H9 (cell line): ENCODE results near the gene ME3. TPM values are rescaled to one million over a fixed set of nuclear protein-coding genes. Genes with fewer than 3 reads are reported as not detected.

Experiments
- DNase-seq: peaks from one replicate; pipeline ENCODE4 v3.0.0-alpha.2; 2017
- H2AFZ ChIP-seq: one replicate; pipeline ENCODE4 v1.6.1; 2013; ENCODE audit warnings: mild to moderate bottlenecking, low read length, control low read depth, moderate library complexity
- H2AK5ac ChIP-seq: 2 replicates; pipeline ENCODE4 v1.6.1; 2013; ENCODE audit warnings: low read length, control low read depth, mixed read lengths; ENCODE audit not compliant: insufficient read length
- H2BK120ac ChIP-seq: one replicate; pipeline ENCODE4 v1.6.1; 2013; ENCODE audit warnings: low read depth, mild to moderate bottlenecking, low read length, control low read depth, inconsistent platforms; ENCODE audit not compliant: poor library complexity, severe bottlenecking
- H2BK12ac ChIP-seq: 2 replicates; pipeline ENCODE4 v1.6.1; 2013; ENCODE audit warnings: low read length, control low read depth, mixed read lengths, low read depth; ENCODE audit not compliant: insufficient read length
- H2BK15ac ChIP-seq: 2 replicates; pipeline ENCODE4 v1.6.1; 2013; ENCODE audit warnings: low read depth, low read length, control low read depth
- H2BK20ac ChIP-seq: one replicate; pipeline ENCODE4 v1.6.1; 2013; ENCODE audit warnings: low read depth, mild to moderate bottlenecking, low read length, control low read depth, inconsistent platforms; ENCODE audit not compliant: poor library complexity, severe bottlenecking
- H2BK5ac ChIP-seq: 2 replicates; pipeline ENCODE4 v1.6.1; 2013; ENCODE audit warnings: low read length, control low read depth, mixed read lengths; ENCODE audit not compliant: insufficient read length
- H3K14ac ChIP-seq: 2 replicates; pipeline ENCODE4 v1.6.1; 2013; ENCODE audit warnings: low read length, control low read depth; ENCODE audit not compliant: insufficient read depth
- H3K18ac ChIP-seq: 2 replicates; pipeline ENCODE4 v1.6.1; 2013; ENCODE audit warnings: low read depth, mild to moderate bottlenecking, mixed read lengths, low read length, control low read depth; ENCODE audit not compliant: insufficient read length
- H3K23ac ChIP-seq: 2 replicates; pipeline ENCODE4 v1.6.1; 2013; ENCODE audit warnings: low read length, control low read depth, mixed read lengths, low read depth; ENCODE audit not compliant: insufficient read length
- H3K23me2 ChIP-seq: 2 replicates; pipeline ENCODE4 v1.6.1; 2013; ENCODE audit warnings: low read depth, mild to moderate bottlenecking, mixed read lengths, low read length, control low read depth; ENCODE audit not compliant: insufficient read length, poor library complexity, severe bottlenecking
- H3K27ac ChIP-seq: 2 replicates; pipeline ENCODE4 v1.5.1; 2013; ENCODE audit warnings: low read length, control low read depth, mixed read lengths, low read depth; ENCODE audit not compliant: insufficient read length
- H3K27me3 ChIP-seq: 2 replicates; pipeline ENCODE4 v1.6.1; 2013; ENCODE audit warnings: low read length, control low read depth, inconsistent platforms; ENCODE audit not compliant: insufficient read depth
- H3K4ac ChIP-seq: 2 replicates; pipeline ENCODE4 v1.6.1; 2013; ENCODE audit warnings: low read depth, mild to moderate bottlenecking, control low read depth, inconsistent platforms, low read length, moderate library complexity
- H3K4me1 ChIP-seq: 2 replicates; pipeline ENCODE4 v1.6.1; 2013; ENCODE audit warnings: low read length, control low read depth, inconsistent platforms; ENCODE audit not compliant: insufficient read depth
- H3K4me2 ChIP-seq: 2 replicates; pipeline ENCODE4 v1.6.1; 2013; ENCODE audit warnings: low read length, control low read depth, mixed read lengths; ENCODE audit not compliant: insufficient read length, insufficient read depth
- H3K56ac ChIP-seq: 2 replicates; pipeline ENCODE4 v1.6.1; 2013; ENCODE audit warnings: low read depth, mild to moderate bottlenecking, mixed read lengths, low read length, control low read depth; ENCODE audit not compliant: insufficient read length
- H3K79me1 ChIP-seq: 2 replicates; pipeline ENCODE4 v1.6.1; 2013; ENCODE audit warnings: low read depth, mild to moderate bottlenecking, moderate library complexity, low read length, control low read depth, inconsistent platforms; ENCODE audit not compliant: insufficient read depth, poor library complexity, severe bottlenecking
- H3K79me2 ChIP-seq: 2 replicates; pipeline ENCODE4 v1.6.1; 2013; ENCODE audit warnings: low read length, control low read depth, inconsistent platforms; ENCODE audit not compliant: insufficient read depth
- H3K9ac ChIP-seq: 2 replicates; pipeline ENCODE4 v1.6.1; 2013; ENCODE audit warnings: low read length, control low read depth, mixed read lengths; ENCODE audit not compliant: insufficient read length; ENCODE audit errors: extremely low read depth
- H3K9me3 ChIP-seq: one replicate; pipeline ENCODE4 v1.6.1; 2013; ENCODE audit warnings: low read depth, low read length, inconsistent platforms; ENCODE audit not compliant: control insufficient read depth
- H3T11ph ChIP-seq: one replicate; pipeline ENCODE4 v1.6.1; 2013; ENCODE audit warnings: mild to moderate bottlenecking, low read length, control low read depth, inconsistent platforms
- H4K20me1 ChIP-seq: one replicate; pipeline ENCODE4 v1.6.1; 2013; ENCODE audit not compliant: control insufficient read depth, insufficient read length, insufficient read depth
- H4K5ac ChIP-seq: 2 replicates; pipeline ENCODE4 v1.6.1; 2013; ENCODE audit warnings: low read depth, mild to moderate bottlenecking, mixed read lengths, low read length, control low read depth; ENCODE audit not compliant: insufficient read length
- H4K8ac ChIP-seq: replicated peaks from 2 replicates; pipeline ENCODE4 v1.6.1; 2013; ENCODE audit warnings: low read length, control low read depth, mixed read lengths, low read depth; ENCODE audit not compliant: insufficient read length
- H4K91ac ChIP-seq: 2 replicates; pipeline ENCODE4 v1.6.1; 2013; ENCODE audit warnings: low read depth, mild to moderate bottlenecking, moderate library complexity, mixed read lengths, low read length, control low read depth; ENCODE audit not compliant: insufficient read length
- H3K27ac Mint-ChIP-seq, 3 experiments: 2 replicates in 2 of 3; 3 replicates in 1 of 3; pipeline ENCODE4 v1.8.0; 2020 to 2021; ENCODE audit warnings: mixed read lengths in 3 of 3, mild to moderate bottlenecking in 1 of 3, moderate library complexity in 1 of 3
- H3K27me3 Mint-ChIP-seq: 2 replicates; pipeline ENCODE4 v1.8.0; 2021; ENCODE audit warnings: low read depth, mild to moderate bottlenecking, moderate library complexity, mixed read lengths
- H3K36me3 Mint-ChIP-seq, 3 experiments: 2 replicates in 2 of 3; 3 replicates in 1 of 3; pipeline ENCODE4 v1.8.0; 2020 to 2021; ENCODE audit warnings: low read depth in 3 of 3, mixed read lengths in 3 of 3; ENCODE audit not compliant: insufficient read depth in 1 of 3
- H3K4me1 Mint-ChIP-seq, 2 experiments: 2 replicates each; pipeline ENCODE4 v1.8.0; 2020; ENCODE audit warnings: mixed read lengths in 2 of 2
- H3K4me3 Mint-ChIP-seq, 2 experiments: 2 replicates in 1 of 2; 3 replicates in 1 of 2; pipeline ENCODE4 v1.8.0; 2020 to 2021; ENCODE audit warnings: mild to moderate bottlenecking in 2 of 2, mixed read lengths in 2 of 2, moderate library complexity in 1 of 2
- H3K9me3 Mint-ChIP-seq, 2 experiments: 2 replicates in 1 of 2; 3 replicates in 1 of 2; pipeline ENCODE4 v1.8.0; 2020; ENCODE audit warnings: mild to moderate bottlenecking in 2 of 2, mixed read lengths in 2 of 2, moderate library complexity in 1 of 2
- total RNA-seq: library from RNA; stranded (reverse); gene quantifications from 2 replicates; pipeline ENCODE4 v1.2.1, GENCODE V29; 2021
- TF ChIP-seq, protein P1 (sequence below): fragments of 200-600 bp; sonication (generic); conservative IDR thresholded peaks from 3 replicates; pipeline ENCODE4 v1.8.0; 2021; ENCODE audit warnings: antibody characterized with exemption, mild to moderate bottlenecking

ME3 gene
- total RNA-seq, 1 experiment from 2014 or later = 2.8 TPM

DNA sequence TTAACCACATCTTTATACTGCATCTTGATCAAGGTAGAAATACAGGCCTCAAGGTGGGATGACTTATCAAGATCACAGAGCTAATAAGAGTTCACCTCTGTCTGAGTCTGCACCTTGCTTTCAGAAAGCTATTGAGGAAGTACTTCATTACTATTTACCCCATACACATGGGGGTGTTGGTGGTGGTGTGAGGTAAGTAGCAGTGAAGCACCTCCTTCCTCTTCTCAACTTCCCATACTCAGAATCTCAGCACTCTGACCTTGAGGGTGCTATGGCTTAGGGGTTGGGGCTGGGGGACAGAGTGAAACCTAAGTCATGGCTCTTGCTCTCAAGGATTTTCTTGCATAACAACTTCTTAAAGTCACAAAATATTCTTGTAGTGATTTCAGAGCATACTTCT, 56.9 kb downstream of the ME3 start:
- no peak overlapping the region for H4K91ac ChIP-seq
- H2AK5ac ChIP-seq = no peak overlapping the region
- peaks cover 0 to 8% (median 3%) of the 10 kb centered on the region in 3 experiments; a peak in 2 of 7 replicates for H3K36me3 Mint-ChIP-seq
- H3K9ac ChIP-seq = no peak overlapping the region
- TF ChIP-seq, protein P1, sequence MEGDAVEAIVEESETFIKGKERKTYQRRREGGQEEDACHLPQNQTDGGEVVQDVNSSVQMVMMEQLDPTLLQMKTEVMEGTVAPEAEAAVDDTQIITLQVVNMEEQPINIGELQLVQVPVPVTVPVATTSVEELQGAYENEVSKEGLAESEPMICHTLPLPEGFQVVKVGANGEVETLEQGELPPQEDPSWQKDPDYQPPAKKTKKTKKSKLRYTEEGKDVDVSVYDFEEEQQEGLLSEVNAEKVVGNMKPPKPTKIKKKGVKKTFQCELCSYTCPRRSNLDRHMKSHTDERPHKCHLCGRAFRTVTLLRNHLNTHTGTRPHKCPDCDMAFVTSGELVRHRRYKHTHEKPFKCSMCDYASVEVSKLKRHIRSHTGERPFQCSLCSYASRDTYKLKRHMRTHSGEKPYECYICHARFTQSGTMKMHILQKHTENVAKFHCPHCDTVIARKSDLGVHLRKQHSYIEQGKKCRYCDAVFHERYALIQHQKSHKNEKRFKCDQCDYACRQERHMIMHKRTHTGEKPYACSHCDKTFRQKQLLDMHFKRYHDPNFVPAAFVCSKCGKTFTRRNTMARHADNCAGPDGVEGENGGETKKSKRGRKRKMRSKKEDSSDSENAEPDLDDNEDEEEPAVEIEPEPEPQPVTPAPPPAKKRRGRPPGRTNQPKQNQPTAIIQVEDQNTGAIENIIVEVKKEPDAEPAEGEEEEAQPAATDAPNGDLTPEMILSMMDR = no peak
- no peak overlapping the region for H3K14ac ChIP-seq
- no peak overlapping the region for H4K8ac ChIP-seq
- H3K9me3 Mint-ChIP-seq = peaks cover 3 to 10% of the 10 kb centered on the region in 2 experiments; a peak in 4 of 5 replicates
- no peak overlapping the region for H3K4ac ChIP-seq
- no peak overlapping the region for H2BK12ac ChIP-seq
- H3K79me2 ChIP-seq = no peaks in the 10 kb centered on the region
- no peaks in the 10 kb centered on the region for H3K79me1 ChIP-seq
- H2BK5ac ChIP-seq = no peak overlapping the region
- no peak overlapping the region for H3K23ac ChIP-seq
- H2BK20ac ChIP-seq = no peak overlapping the region
- no peak overlapping the region for H2AFZ ChIP-seq
- no peaks in the 10 kb centered on the region for H3K23me2 ChIP-seq
- no peaks in the 10 kb centered on the region for H3K27me3 Mint-ChIP-seq
- no peak overlapping the region for H3K56ac ChIP-seq
- no peak overlapping the region for H3K27ac ChIP-seq
- DNase-seq = no peak
- H3K27ac Mint-ChIP-seq = no peak overlapping the region
- no peaks in the 10 kb centered on the region for H3K27me3 ChIP-seq
- no peak overlapping the region for H3T11ph ChIP-seq
- peaks cover 7 to 10% of the 10 kb centered on the region in 2 experiments for H3K4me1 Mint-ChIP-seq
- no peaks in the 10 kb centered on the region for H4K20me1 ChIP-seq
- no peak overlapping the region for H3K4me3 Mint-ChIP-seq
- H2BK15ac ChIP-seq = no peak overlapping the region
- no peak overlapping the region for H4K5ac ChIP-seq
- no peak overlapping the region for H3K4me2 ChIP-seq
- H3K4me1 ChIP-seq = peaks cover 3% of the 10 kb centered on the region; the same call in 1 of the 2 replicates
- H3K18ac ChIP-seq = no peak overlapping the region
- H3K9me3 ChIP-seq = peaks cover 6% of the 10 kb centered on the region
- no peak overlapping the region for H2BK120ac ChIP-seq
